Measurements from ENCODE around the gene SLC25A34. TPM values are rescaled to one million over a fixed set of nuclear protein-coding genes. Genes with fewer than 3 reads are reported as not detected.

Gene SLC25A34
- total RNA-seq, 1 donor from 2014 or later = 6.1 TPM

DNA sequence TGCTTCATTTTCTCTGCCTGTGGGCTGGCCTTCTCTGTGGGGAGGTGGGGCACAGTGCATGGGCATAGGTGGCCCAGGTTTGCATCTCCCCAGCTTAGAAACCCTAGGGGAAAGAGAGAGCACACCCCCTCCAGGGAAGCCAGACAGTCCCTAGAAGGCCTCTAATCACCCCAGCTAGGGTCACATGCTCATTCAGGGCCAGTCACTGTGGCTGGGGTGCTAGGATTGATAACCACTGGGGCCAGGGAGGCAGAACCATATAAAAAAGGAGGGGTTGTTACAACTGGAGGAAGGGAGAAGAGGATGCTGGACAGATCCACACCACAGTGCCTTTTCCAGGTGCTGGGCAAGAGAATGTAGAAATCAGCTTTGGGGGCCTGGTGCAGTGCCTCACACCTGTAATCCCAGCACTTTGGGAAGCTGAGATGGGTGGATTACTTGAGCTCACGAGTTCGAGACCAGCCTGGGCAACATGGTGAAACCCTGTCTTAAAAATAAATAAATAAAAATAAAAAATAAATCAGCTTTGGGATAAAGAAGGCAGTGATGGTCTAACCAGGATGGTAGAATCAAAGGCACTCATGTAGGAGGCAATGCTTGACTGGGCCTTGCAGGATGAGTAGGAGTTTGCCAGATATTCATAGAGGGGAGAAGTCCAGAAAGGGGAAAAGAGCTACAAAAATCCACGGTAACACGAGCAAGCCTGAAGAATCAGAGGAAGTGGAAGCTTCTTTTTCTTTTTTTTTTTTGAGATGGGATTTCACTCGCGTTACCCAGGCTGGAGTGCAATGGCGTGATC lies 42.0 kb downstream of the SLC25A34 start:
- TF ChIP-seq, protein P1, sequence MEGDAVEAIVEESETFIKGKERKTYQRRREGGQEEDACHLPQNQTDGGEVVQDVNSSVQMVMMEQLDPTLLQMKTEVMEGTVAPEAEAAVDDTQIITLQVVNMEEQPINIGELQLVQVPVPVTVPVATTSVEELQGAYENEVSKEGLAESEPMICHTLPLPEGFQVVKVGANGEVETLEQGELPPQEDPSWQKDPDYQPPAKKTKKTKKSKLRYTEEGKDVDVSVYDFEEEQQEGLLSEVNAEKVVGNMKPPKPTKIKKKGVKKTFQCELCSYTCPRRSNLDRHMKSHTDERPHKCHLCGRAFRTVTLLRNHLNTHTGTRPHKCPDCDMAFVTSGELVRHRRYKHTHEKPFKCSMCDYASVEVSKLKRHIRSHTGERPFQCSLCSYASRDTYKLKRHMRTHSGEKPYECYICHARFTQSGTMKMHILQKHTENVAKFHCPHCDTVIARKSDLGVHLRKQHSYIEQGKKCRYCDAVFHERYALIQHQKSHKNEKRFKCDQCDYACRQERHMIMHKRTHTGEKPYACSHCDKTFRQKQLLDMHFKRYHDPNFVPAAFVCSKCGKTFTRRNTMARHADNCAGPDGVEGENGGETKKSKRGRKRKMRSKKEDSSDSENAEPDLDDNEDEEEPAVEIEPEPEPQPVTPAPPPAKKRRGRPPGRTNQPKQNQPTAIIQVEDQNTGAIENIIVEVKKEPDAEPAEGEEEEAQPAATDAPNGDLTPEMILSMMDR (IDR thresholded peaks at IDR 0.05; ENCODE audit: unreplicated experiment) = no peak
- H3K9me3 Mint-ChIP-seq = no peaks in the 10 kb centered on the region
- DNase-seq (ENCODE audit: low spot score in 2 of 2, unreplicated experiment in 2 of 2) = no peak
- H3K4me1 Mint-ChIP-seq = no peaks in the 10 kb centered on the region
- H3K27ac Mint-ChIP-seq = no peak overlapping the region
- H3K36me3 Mint-ChIP-seq = peaks cover 50% of the 10 kb centered on the region
- H3K27me3 Mint-ChIP-seq (ENCODE audit: low read depth) = no peaks in the 10 kb centered on the region
- H3K4me3 Mint-ChIP-seq = no peak overlapping the region

DNA sequence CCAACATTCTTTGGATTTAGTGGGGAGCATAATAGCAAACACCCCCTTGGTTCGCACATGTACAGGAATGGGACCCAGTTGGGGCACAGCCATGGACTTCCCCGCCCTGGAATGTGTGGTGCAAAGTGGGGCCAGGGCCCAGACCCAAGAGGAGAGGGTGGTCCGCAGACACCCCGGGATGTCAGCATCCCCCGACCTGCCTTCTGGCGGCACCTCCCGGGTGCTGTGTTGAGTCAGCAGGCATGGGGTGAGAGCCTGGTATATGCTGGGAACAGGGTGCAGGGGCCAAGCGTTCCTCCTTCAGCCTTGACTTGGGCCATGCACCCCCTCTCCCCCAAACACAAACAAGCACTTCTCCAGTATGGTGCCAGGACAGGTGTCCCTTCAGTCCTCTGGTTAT lies 49.6 kb downstream of the SLC25A34 start:
- no peak for DNase-seq (ENCODE audit: low spot score in 2 of 2, unreplicated experiment in 2 of 2)
- H3K27ac Mint-ChIP-seq = no peak overlapping the region
- H3K36me3 Mint-ChIP-seq = peaks cover 16% of the 10 kb centered on the region
- H3K9me3 Mint-ChIP-seq = no peaks in the 10 kb centered on the region
- no peaks in the 10 kb centered on the region for H3K27me3 Mint-ChIP-seq (ENCODE audit: low read depth)
- H3K4me3 Mint-ChIP-seq = no peak overlapping the region
- H3K4me1 Mint-ChIP-seq = peaks cover 2% of the 10 kb centered on the region
- TF ChIP-seq, protein P1 (IDR thresholded peaks at IDR 0.05; ENCODE audit: unreplicated experiment) = no peak

DNA sequence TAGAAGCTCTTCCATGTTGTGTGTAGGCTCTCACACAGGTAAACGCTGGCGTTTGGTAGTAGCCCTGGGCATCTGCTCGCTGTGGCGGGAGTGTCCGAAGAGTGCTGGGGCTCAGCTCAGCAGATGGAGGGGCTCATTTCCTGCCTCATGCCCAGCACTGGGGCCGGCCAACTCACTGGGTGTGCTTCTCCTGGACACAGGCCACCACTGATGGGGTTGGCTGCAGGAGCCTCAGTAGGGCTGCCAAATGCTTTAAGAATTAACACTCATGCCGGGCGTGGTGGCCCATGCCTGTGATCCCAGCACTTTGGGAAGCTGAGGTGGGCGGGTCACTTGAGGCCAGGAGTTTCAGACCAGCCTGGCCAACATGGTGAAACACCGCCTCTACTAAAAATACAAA lies 50.5 kb downstream of the SLC25A34 start:
- DNase-seq (ENCODE audit: low spot score in 2 of 2, unreplicated experiment in 2 of 2) = no peak
- Mint-ChIP-seq H3K9me3 (no peaks in the 10 kb centered on the region), H3K4me3 (no peak overlapping the region), H3K36me3 (peaks cover 11% of the 10 kb centered on the region), H3K27ac (peak overlapping the region; percentile 34), H3K4me1 (peaks cover 2% of the 10 kb centered on the region), H3K27me3 (ENCODE audit: low read depth) (no peaks in the 10 kb centered on the region)
- TF ChIP-seq, protein P1 (IDR thresholded peaks at IDR 0.05; ENCODE audit: unreplicated experiment) = no peak

DNA sequence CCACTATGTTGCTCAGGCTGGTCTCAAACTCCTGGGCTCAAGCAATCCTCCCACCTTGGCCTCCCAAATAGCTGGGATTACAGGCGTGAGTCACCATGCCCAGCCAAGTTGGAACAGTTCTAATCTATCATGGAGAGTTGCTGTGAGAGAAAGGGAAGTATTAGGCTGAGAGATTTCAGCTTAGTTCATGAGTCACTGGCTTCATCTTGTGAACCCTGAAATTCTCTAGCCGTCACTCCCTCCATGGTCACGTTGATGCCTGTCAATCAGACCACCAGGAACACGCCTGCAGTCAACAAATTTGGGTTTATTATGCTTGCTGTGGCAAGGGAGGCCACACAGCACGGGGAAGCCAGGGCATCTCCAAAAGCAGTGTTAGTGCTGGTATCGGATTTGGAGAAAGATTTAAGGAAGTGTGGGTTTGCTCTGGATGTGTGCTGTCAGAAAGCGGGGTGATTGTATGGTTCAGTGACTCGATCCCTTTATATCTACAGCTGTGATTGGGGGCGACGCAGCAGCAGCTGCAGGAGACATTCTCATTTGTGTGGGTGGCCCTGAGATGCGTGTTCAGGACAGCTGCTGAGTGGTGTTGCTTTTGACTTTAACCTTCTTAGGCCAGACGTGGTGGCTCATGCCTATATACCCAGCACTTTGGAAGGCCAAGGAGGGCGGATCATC lies 52.7 kb downstream of the SLC25A34 start:
- DNase-seq (ENCODE audit: low spot score in 2 of 2, unreplicated experiment in 2 of 2) = no peak
- H3K27ac Mint-ChIP-seq = peak overlapping the region; percentile 45
- TF ChIP-seq, protein P1 (IDR thresholded peaks at IDR 0.05; ENCODE audit: unreplicated experiment) = no peak

More for the DNA sequence above, 52.7 kb downstream of the SLC25A34 start:
- Mint-ChIP-seq H3K4me1 (peaks cover 16% of the 10 kb centered on the region), H3K4me3 (no peak overlapping the region), H3K9me3 (no peaks in the 10 kb centered on the region), H3K27me3 (ENCODE audit: low read depth) (no peaks in the 10 kb centered on the region), H3K36me3 (peaks cover 10% of the 10 kb centered on the region)

Other genes with a start within 250 kb of the SLC25A34 start
- 23.0 to 23.8 TPM (median 23.5 TPM) in 3 replicates for gene CASP9, start 212.0 kb upstream of the SLC25A34 start, total RNA-seq
- gene DNAJC16, start 209.4 kb upstream of the SLC25A34 start, total RNA-seq = 24.5 to 28.7 TPM (median 24.7 TPM) in 3 replicates
- 0.16 to 0.31 TPM (median 0.25 TPM) in 3 replicates for gene AGMAT, start 151.2 kb upstream of the SLC25A34 start, total RNA-seq
- 31.7 to 34.5 TPM (median 34.1 TPM) in 3 replicates for gene DDI2, start 118.8 kb upstream of the SLC25A34 start, total RNA-seq
- gene PLEKHM2, start 51.9 kb upstream of the SLC25A34 start, total RNA-seq = 59.9 to 63.0 TPM (median 60.6 TPM) in 3 replicates
- not detected in 3 replicates for gene TMEM82, start 6.2 kb downstream of the SLC25A34 start, total RNA-seq
- 101 to 103 TPM (median 101 TPM) in 3 replicates for gene FBLIM1, start 22.5 kb downstream of the SLC25A34 start, total RNA-seq
- gene UQCRHL, start 71.4 kb downstream of the SLC25A34 start, total RNA-seq = 2.8 to 3.5 TPM (median 3.0 TPM) in 3 replicates
- 74.5 to 88.0 TPM (median 82.1 TPM) in 3 replicates for gene SPEN, start 111.4 kb downstream of the SLC25A34 start, total RNA-seq
- gene ZBTB17, start 239.8 kb downstream of the SLC25A34 start, total RNA-seq = 46.0 to 48.6 TPM (median 48.6 TPM) in 3 replicates

All from mesothelial cell of epicardium (in vitro differentiated cells).